HG03095 (cell line): ENCODE results near the gene TCF20.

Source experiments
- ATAC-seq: cut with Tn5 transposase; IDR thresholded peaks from one replicate; pipeline ENCODE4 v1.9.1; 2021; ENCODE audit warnings: moderate library complexity; ENCODE audit not compliant: unreplicated experiment

TCF20 gene

GRCh38 chr22:42282252-42282942 lies 11.9 kb upstream of the TCF20 start:
- no peak for ATAC-seq

DNA sequence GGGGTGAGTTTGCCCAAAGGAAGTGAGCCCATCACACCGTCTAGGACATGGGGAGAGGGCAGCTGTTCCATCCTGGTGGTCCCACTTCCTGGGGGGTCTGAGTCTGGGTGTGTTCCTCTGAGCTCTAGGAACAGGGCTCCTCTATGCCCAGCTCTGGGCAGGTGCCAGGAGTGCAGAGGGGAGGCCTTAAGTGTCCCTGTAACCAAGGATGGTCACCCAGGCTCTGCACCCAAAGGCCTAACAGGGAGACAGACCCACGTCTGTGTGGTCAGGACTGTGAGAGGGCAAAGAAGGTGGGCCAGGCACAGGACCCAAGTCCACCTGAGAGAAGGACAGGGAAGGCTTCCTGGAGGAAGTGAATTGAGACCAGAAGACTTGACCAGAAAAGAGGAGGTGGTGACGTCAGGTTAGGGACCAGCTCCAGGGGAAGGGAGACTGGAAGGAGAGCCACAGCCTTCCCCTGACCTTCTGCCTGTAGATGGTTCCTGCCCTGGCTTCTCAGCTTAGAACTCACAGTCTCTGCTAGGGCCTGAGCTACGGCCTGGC lies 11.3 kb upstream of the TCF20 start:
- ATAC-seq: no peak

DNA sequence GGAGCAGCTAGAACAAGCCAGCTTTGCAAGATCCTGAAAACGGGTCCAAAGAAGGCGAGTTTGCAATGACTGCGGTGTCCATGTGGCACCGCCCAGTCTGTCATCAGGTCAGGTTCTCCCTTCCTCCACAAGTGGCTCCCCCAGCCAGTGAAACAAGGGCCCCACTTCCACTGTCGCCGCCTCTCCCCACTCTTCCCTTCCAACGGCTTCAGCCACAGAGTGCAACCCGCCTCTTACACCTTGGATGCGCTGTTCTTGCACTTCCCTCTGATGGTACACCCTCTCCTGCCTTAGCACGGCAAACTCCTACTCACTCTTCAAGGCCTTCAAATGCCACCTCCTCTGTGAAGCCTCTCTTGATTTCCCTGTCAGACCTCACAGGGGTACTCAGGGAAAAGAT lies 10.8 kb upstream of the TCF20 start:
- ATAC-seq: no peak

DNA sequence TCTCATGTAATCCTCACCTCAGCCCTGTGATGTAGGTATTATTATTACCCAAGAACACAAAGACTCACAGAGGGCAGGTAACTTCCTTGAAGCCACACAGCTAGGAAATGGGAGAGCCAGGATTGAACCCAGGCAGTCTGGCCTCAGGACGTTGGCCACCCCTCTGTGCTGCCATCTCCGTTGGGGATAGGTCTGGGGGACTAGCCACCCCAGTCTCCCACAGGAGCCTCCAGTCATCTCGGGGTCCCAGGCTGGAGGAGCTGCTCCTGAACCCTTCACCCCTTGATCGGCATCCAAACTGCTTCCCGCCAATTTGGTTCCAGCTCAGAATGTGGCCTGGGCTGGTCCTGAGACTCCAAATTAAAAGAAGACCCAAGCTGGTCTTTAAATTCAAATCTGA lies 10.4 kb upstream of the TCF20 start:
- no peak for ATAC-seq

DNA sequence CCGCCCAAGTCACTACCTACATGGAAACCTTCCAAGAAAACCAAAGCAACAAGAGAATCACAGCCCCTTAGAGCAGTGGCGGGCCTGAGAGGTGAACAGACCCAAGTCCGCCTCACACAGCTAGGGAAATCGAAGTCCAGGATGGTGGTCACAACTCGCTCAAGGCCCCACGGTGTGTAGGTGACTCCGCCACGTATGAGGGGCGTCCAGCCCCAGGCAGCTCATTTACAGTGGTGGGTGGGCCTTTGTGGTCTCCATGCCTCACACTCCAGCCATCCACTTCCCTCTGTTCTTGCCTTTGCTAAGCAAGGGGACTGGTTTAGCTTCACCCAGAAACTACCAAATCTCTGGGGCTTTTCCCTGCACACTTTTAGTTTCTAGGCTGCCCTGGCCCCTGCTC lies 9.7 kb upstream of the TCF20 start:
- no peak for ATAC-seq

DNA sequence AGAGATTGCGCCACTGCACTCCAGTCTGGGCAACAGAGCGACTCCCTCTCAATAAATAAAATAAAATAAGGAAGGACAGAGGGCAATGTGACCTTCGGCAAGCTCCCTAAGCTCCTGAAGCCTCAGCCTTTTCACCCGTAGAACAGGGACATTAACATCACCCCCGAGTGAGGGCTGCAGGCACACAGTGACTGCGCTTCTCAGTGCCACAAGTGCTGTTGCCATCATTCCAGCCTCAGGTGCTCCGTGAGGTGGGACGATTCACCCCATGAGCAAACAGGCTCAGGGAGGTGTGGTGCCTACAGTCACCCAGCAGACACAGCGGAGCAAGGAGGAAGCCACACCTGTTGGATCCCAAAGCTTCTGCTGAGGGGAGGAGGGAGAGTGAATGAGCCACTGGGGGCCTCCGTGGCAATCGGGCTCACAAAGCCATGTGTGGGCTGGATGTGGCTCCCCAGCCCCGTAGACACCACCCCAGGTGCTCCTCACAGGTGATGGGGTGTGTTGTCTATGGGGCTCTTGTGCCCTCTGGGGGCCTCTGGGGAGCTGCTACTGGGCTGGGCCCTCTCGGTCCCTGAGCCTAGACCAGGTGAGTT lies 9.1 kb upstream of the TCF20 start:
- ATAC-seq: no peak

DNA sequence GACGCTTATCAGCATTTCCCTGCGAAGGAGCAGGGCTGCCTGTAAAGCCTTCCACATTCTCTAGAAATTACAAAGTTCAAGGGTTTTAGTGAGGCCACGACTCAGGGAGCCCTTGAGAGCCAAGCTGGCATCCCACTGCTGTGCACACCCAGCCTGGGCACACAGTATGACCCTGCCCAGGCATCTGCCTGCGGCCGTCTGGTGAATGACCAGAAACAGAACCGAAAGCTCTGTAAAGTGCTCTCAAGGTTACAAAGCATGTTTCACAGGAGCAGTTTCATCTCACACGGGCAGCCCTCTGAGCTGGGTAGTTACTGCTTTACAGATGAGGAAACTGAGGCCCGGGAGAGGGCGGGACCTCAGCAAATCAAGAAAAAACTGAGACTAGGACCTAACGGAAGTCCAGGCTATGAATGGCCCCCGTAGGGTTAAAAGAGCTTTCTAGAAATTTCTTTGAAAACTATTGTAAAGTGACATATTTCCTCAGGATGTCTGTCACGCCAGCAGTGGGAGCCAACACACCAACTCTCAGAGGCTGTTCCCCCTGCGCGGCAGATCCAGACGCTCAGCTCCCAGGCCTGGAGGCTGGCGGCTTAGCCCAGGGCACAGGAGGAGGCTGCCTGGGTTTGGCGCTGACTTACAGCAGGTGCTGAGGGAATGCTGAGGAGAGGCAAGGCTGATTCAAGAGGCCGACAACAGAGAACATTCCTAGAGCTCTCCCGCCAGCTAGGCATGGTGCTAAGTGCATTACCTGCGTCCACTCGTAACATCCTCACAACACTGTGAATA lies 7.7 kb upstream of the TCF20 start:
- no peak for ATAC-seq

GRCh38 chr22:42277232-42277753 lies 6.8 kb upstream of the TCF20 start:
- no peak for ATAC-seq

GRCh38 chr22:42275970-42276369 lies 5.5 kb upstream of the TCF20 start:
- ATAC-seq: no peak

DNA sequence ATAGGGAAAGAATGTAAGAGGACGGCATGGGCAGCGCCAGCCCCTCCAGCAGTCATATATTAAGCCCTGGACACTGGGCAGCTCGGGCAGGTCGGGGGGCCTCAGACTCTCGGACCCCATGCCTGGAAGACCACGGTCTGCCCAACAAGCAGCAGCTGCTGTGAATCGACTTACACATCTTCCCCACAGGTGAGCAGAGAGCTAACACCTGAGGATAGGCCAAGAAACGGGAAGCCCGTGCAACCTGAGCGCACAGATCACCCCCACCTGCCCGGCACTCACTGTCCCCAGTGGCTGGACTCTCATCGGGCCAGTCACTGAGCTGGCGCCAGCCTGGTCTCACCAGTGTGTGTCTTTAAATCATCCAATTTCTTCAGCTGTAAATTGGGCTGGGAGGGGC lies 4.7 kb upstream of the TCF20 start:
- no peak for ATAC-seq

- no peak for ATAC-seq
These were observed 3.5 kb upstream of the TCF20 start for GRCh38 chr22:42273855-42274451.

DNA sequence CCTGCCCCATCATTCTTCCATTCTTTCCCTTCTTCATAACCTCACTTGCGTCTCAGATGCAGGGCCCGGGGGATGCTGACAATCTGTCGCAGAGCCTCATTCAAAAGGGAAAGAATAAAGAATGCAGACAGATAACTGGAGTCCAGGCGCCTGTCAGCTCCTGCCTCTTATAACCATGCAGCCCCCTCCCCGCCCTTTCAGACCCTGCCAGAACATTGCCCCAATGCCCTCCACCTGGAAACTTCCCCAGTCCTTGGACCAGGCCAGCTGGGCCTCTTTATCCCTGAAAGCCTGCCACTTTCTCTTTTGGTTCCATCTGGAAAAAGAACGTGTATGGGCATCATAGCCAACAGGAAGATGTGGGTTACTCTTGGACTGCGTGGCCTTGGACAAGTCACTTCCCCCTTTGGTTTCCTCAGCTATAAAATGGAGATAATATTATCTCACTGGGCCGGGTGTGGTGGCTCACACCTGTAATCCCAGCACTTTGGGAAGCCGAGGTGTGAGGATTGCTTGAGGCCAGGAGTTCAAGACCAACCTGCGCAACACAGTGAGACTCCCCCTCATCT lies 2.1 kb upstream of the TCF20 start:
- ATAC-seq: no peak

GRCh38 chr22:42271906-42272305 lies 1.5 kb upstream of the TCF20 start:
- no peak for ATAC-seq

DNA sequence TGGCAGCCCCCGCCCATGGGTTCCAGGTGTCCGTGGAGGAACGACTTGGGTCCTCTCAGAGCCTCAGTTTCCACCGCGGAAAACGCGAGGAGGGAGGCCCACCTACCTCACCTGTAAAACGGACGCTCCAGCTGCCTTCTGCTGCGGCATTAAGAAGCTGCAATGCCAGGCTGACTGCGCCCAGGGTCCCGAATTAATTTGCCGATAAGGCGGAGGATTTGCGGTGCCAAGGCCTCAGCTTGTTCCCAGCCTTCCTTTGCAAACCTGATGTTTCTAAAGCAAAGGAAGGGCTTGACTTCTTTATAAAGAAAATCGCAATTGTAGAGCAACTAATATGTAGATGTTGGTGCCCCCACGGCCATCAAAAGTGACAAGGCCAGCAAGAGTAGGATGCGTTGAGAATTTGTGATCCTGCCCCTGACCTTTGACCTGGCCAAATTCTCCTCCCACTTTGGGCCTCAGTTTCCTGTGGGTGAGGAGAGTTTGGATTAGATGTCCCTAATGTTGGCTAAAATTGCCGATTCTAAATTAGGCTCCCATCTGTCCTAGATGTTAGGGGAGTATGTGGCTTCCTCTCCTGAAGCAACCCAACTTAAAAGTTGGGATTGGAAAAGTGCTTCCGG lies 849 bp upstream of the TCF20 start:
- no peak for ATAC-seq

DNA sequence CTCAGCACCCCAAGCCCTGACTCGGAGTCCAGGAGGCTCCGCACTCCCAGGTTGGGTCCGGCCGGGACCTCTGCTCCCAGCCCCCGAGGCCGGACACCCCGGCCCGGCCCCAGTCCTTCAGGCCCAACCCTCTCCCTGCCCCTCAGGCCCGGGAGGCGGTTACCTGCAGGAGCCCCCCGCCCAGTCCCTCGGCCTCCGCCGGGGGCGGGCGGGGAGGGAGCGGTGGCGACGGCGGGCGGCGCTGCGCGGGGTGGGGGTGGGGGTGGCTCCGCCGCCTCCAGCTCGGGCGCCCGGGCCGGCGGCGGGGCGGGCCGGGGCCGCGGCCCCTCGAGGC lies 310 bp downstream of the TCF20 start:
- peak; percentile 35 for ATAC-seq

- peak; percentile 47 for ATAC-seq
These were observed 849 bp downstream of the TCF20 start for GRCh38 chr22:42269432-42270175.

DNA sequence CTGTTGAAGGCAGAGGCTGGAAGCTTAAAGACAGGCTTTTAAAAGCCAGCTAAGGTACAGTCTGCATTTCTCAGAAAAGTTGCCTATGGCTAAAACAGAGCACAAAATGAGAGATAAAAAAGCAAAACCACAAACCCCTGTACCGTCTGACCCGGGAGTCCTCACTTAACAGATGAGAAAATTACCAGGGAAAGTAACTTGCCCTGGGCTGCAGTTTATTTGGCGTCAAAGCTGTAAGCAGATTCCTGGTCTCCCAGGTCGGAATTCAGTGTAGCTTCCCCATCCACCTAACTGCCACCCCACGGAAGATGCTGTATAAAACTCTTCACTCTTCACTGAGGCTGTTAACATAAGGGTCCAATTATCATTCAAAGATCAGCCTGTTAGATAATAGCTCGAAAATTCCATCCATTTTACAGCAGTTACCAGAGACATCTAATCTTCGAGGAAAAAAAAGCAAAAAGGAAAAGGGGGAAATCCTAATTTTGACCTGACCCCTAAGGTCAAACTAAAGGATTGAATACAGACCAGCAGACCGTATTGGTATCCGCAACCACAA lies 1.5 kb downstream of the TCF20 start:
- ATAC-seq: no peak

DNA sequence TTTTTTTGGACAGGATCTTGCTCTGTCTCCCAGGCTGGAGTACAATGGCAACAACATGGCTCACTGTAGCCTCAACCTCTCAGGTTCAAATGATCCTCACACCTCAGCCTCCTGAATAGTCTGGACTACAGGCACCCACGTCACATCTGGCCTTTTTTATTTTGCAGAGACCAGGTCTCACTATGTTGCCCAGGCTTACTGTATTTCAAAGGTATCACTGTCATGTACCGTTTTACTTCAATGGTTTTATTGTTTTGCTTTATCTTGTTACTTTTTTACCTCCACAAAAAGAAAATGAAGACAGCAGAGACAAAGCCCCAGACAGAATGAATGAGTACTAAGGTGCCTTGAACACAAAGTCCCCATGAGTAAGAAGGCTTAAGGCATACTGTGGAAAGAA lies 5.1 kb downstream of the TCF20 start:
- ATAC-seq: no peak

DNA sequence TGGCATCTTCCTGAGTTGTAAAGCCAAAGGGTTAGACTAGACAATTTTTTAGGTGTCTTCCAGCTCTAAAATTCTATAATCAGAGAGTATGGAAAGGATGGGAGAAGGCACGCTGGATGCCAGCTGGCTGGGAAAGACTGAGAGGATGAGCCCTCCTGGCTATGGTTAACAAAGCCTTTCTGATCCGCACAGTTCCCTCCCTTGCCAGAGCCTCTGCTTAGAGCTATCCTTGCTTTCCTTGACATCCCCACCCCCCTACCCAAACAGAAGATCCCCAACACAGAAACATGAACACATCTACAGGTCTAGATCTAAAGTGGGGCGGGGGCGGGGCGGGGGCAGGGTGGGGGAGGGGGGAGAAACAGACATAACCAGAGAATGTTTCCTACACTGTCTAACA lies 6.5 kb downstream of the TCF20 start:
- ATAC-seq: no peak

GRCh38 chr22:42262964-42263363 lies 7.5 kb downstream of the TCF20 start:
- no peak for ATAC-seq
